ENCODE results near the gene CCR5AS.
"Not testable (repeated sequence)": the region's sequence is repeated elsewhere in the genome, so short reads cannot be mapped to it uniquely, and the experiment has no call there.

CCR5AS gene

GRCh38 chr3:46406788-46407611 lies at the start of gene CCR5AS, which contains the start of gene CCRL2:
CCR5AS (minus strand) TSS chr3:46407066.
CCRL2 (plus strand) TSS chr3:46407259; CDS start chr3:46408080, 821 bp downstream.
- peak; percentile 50 for DNase-seq

- DNase-seq: no peak
Observed at GRCh38 chr3:46456118-46456517, 49.3 kb upstream of the CCR5AS start.

GRCh38 chr3:46455231-46456115 lies 48.6 kb upstream of the CCR5AS start:
- DNase-seq: no peak

- no peak for DNase-seq
Observed at GRCh38 chr3:46454606-46455005, 47.7 kb upstream of the CCR5AS start.

GRCh38 chr3:46454209-46454595 lies 47.3 kb upstream of the CCR5AS start:
- no peak for DNase-seq

GRCh38 chr3:46453526-46454208 lies 46.8 kb upstream of the CCR5AS start:
- no peak for DNase-seq

GRCh38 chr3:46449755-46450552 lies 43.1 kb upstream of the CCR5AS start:
- no peak for DNase-seq

GRCh38 chr3:46448721-46449120 lies 41.9 kb upstream of the CCR5AS start:
- no peak for DNase-seq

- no peak for DNase-seq
Observed at GRCh38 chr3:46447228-46447985, 40.5 kb upstream of the CCR5AS start.

GRCh38 chr3:46442576-46443530 lies 36.0 kb upstream of the CCR5AS start:
- peak; percentile 43 for DNase-seq

GRCh38 chr3:46440531-46441294 lies 33.8 kb upstream of the CCR5AS start:
- DNase-seq: peak; percentile 55

- DNase-seq: no peak
Observed at GRCh38 chr3:46438831-46439230, 32.0 kb upstream of the CCR5AS start.

GRCh38 chr3:46435081-46435726 lies 28.3 kb upstream of the CCR5AS start:
- no peak for DNase-seq

GRCh38 chr3:46433841-46434240 lies 27.0 kb upstream of the CCR5AS start:
- DNase-seq: no peak

GRCh38 chr3:46433118-46433517 lies 26.3 kb upstream of the CCR5AS start:
- not testable (repeated sequence) for DNase-seq

- DNase-seq: not testable (repeated sequence)
Observed at GRCh38 chr3:46431905-46432304, 25.0 kb upstream of the CCR5AS start.

- DNase-seq: not testable (repeated sequence)
Observed at GRCh38 chr3:46430879-46431278, 24.0 kb upstream of the CCR5AS start.

- no peak for DNase-seq
Observed at GRCh38 chr3:46429671-46430070, 22.8 kb upstream of the CCR5AS start.

- no peak for DNase-seq
Observed at GRCh38 chr3:46429250-46429649, 22.4 kb upstream of the CCR5AS start.
